Measurements from ENCODE around the gene IGFBP5. TPM values are rescaled to one million over a fixed set of nuclear protein-coding genes. Genes with fewer than 3 reads are reported as not detected.

IGFBP5 gene, protein sequence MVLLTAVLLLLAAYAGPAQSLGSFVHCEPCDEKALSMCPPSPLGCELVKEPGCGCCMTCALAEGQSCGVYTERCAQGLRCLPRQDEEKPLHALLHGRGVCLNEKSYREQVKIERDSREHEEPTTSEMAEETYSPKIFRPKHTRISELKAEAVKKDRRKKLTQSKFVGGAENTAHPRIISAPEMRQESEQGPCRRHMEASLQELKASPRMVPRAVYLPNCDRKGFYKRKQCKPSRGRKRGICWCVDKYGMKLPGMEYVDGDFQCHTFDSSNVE
- total RNA-seq = 10 to 100 TPM in 1 of 2 donors, 1 to 10 TPM in 1; 2.3 to 43.4 TPM
- polyA plus RNA-seq = 10 to 100 TPM; 13.0 to 15.7 TPM

DNA sequence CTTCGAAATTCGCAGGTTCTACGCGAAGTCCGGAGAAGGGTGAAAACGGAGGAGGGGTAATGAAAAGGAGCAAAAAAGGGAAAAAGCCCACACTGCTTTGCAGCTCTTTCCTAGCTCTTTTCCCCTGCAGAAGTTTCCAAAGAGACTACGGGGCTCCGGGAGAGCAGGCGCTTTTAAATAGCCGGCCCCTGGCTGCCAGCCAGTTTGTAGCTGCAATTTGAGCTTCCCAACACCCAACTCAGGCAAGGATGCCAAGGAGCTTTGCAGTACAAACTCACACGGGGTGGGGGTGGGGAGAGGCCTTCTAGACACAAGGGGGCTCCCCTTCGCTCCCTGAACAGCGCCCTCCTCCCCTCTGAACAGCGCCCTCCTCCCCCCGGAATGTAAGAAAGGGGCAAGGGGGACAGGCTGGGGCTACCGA lies at the start of gene IGFBP5:
IGFBP5 (minus strand) TSS at position 149 of the 421 bp plus-strand sequence. CDS start 774 bp downstream, outside the sequence.
- Histone ChIP-seq H3K9ac (ENCODE audit: low read depth in 1 of 2, low read length in 2 of 2) (no peak within 1 kb of the TSS), H3K9me3 (ENCODE audit: control insufficient read depth in 4 of 4, low read length in 3 of 4) (no peaks in the 10 kb centered on the region), H3K4me1 (ENCODE audit: control insufficient read depth in 4 of 4, insufficient read depth in 4 of 4, low read length in 3 of 4) (peaks cover 12 to 29% (median 19%) of the 10 kb centered on the region in 4 donors), H3K27me3 (ENCODE audit: control insufficient read depth in 4 of 4, insufficient read depth in 4 of 4, low read length in 3 of 4) (peaks cover 0 to 15% (median 10%) of the 10 kb centered on the region in 4 donors), H3K36me3 (ENCODE audit: control insufficient read depth in 4 of 4, insufficient read depth in 3 of 4, low read depth in 1 of 4, low read length in 3 of 4) (no peaks in the 10 kb centered on the region), H3K27ac (ENCODE audit: low read depth in 1 of 2, low read length in 2 of 2) (peak within 1 kb of the TSS in 1 of 2 donors; percentile 13), H3K4me3 (ENCODE audit: low read depth in 1 of 3, low read length in 3 of 3) (peak within 1 kb of the TSS in 2 of 3 donors; percentile 23 to 35)
- peak in 1 of 2 donors; percentile 15 for TF ChIP-seq RAD21 (IDR thresholded peaks at IDR 0.05)
- TF ChIP-seq, protein P1, sequence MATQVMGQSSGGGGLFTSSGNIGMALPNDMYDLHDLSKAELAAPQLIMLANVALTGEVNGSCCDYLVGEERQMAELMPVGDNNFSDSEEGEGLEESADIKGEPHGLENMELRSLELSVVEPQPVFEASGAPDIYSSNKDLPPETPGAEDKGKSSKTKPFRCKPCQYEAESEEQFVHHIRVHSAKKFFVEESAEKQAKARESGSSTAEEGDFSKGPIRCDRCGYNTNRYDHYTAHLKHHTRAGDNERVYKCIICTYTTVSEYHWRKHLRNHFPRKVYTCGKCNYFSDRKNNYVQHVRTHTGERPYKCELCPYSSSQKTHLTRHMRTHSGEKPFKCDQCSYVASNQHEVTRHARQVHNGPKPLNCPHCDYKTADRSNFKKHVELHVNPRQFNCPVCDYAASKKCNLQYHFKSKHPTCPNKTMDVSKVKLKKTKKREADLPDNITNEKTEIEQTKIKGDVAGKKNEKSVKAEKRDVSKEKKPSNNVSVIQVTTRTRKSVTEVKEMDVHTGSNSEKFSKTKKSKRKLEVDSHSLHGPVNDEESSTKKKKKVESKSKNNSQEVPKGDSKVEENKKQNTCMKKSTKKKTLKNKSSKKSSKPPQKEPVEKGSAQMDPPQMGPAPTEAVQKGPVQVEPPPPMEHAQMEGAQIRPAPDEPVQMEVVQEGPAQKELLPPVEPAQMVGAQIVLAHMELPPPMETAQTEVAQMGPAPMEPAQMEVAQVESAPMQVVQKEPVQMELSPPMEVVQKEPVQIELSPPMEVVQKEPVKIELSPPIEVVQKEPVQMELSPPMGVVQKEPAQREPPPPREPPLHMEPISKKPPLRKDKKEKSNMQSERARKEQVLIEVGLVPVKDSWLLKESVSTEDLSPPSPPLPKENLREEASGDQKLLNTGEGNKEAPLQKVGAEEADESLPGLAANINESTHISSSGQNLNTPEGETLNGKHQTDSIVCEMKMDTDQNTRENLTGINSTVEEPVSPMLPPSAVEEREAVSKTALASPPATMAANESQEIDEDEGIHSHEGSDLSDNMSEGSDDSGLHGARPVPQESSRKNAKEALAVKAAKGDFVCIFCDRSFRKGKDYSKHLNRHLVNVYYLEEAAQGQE (IDR thresholded peaks at IDR 0.05) = peak; percentile 25
- TF ChIP-seq GABPA (IDR thresholded peaks at IDR 0.05 in 1 of 2, conservative IDR thresholded peaks at IDR 0.05 in 1 of 2) = no peak
- peak; percentile 81 for TF ChIP-seq TAF1 (conservative IDR thresholded peaks at IDR 0.05)
- WGBS = 19% methylated on average over 16 of the region's 16 CpGs
- DNase-seq (ENCODE audit: low spot score) = peak; percentile 46

DNA sequence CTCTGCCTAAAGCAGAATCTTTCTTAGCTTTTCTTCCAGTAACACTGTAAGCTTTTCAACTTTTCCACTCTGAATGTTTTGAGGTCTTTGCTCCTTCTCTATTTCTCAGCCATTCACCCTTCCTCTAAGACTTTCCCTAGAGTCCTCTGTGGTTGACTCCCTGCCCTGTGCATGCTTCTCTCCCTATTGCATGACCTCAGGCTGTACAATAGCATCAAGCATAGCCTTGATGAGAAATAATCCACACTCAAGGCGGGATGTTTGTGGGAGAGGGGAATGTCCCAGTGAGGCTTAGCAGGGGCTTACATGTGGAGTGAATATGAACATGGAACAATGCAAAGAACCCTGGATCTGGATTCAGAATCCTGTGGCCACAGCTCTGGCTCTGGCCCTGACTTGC lies 48.4 kb upstream of the IGFBP5 start:
- TF ChIP-seq NR2F2 (IDR thresholded peaks at IDR 0.05) (no peak), SP1 (IDR thresholded peaks at IDR 0.05) (no peak), GABPA (IDR thresholded peaks at IDR 0.05 in 1 of 2, conservative IDR thresholded peaks at IDR 0.05 in 1 of 2) (no peak), RXRA (IDR thresholded peaks at IDR 0.05) (peak in 1 of 2 donors; percentile 21)
- TF ChIP-seq, protein P2, sequence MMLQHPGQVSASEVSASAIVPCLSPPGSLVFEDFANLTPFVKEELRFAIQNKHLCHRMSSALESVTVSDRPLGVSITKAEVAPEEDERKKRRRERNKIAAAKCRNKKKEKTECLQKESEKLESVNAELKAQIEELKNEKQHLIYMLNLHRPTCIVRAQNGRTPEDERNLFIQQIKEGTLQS (IDR thresholded peaks at IDR 0.05) = no peak
- TF ChIP-seq, protein P3, sequence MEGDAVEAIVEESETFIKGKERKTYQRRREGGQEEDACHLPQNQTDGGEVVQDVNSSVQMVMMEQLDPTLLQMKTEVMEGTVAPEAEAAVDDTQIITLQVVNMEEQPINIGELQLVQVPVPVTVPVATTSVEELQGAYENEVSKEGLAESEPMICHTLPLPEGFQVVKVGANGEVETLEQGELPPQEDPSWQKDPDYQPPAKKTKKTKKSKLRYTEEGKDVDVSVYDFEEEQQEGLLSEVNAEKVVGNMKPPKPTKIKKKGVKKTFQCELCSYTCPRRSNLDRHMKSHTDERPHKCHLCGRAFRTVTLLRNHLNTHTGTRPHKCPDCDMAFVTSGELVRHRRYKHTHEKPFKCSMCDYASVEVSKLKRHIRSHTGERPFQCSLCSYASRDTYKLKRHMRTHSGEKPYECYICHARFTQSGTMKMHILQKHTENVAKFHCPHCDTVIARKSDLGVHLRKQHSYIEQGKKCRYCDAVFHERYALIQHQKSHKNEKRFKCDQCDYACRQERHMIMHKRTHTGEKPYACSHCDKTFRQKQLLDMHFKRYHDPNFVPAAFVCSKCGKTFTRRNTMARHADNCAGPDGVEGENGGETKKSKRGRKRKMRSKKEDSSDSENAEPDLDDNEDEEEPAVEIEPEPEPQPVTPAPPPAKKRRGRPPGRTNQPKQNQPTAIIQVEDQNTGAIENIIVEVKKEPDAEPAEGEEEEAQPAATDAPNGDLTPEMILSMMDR (IDR thresholded peaks at IDR 0.05; ENCODE audit: low read depth, low read length, missing input control) = no peak
- TF ChIP-seq, protein P4, sequence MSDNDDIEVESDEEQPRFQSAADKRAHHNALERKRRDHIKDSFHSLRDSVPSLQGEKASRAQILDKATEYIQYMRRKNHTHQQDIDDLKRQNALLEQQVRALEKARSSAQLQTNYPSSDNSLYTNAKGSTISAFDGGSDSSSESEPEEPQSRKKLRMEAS (IDR thresholded peaks at IDR 0.05) = no peak
- DNase-seq (ENCODE audit: low spot score) = no peak
- H3K4me3 ChIP-seq (ENCODE audit: low read depth in 1 of 3, low read length in 3 of 3) = no peak overlapping the region
- H3K36me3 ChIP-seq (ENCODE audit: control insufficient read depth in 4 of 4, insufficient read depth in 3 of 4, low read depth in 1 of 4, low read length in 3 of 4) = no peaks in the 10 kb centered on the region
- peaks cover 6 to 20% (median 14%) of the 10 kb centered on the region in 4 donors for H3K4me1 ChIP-seq (ENCODE audit: control insufficient read depth in 4 of 4, insufficient read depth in 4 of 4, low read length in 3 of 4)
- no peaks in the 10 kb centered on the region for H3K27me3 ChIP-seq (ENCODE audit: control insufficient read depth in 4 of 4, insufficient read depth in 4 of 4, low read length in 3 of 4)
- no peak overlapping the region for H3K9ac ChIP-seq (ENCODE audit: low read depth in 1 of 2, low read length in 2 of 2)
- H3K9me3 ChIP-seq (ENCODE audit: control insufficient read depth in 4 of 4, low read length in 3 of 4) = no peaks in the 10 kb centered on the region
- WGBS = 86% methylated on average over 1 of the region's 1 CpG
- no peak overlapping the region for H3K27ac ChIP-seq (ENCODE audit: low read depth in 1 of 2, low read length in 2 of 2)
